ENCODE measurements around the gene VSTM2L.

Gene VSTM2L

GRCh38 chr20:37895166-37895565 lies 7.8 kb upstream of the VSTM2L start:
- no peak overlapping the region for H3K27ac ChIP-seq
- no peaks in the 10 kb centered on the region for H3K36me3 ChIP-seq (ENCODE audit: insufficient read depth)
- H3K79me2 ChIP-seq (ENCODE audit: insufficient read depth, low read depth): no peaks in the 10 kb centered on the region
- no peaks in the 10 kb centered on the region for H3K4me1 ChIP-seq (ENCODE audit: low read depth, poor library complexity, severe bottlenecking)
- no peaks in the 10 kb centered on the region; the same call in 1 of the 2 replicates for H3K27me3 ChIP-seq (ENCODE audit: insufficient read depth, low read depth)
- TF ChIP-seq CTCF (conservative IDR thresholded peaks at IDR 0.05; ENCODE audit: low read depth, low read length): no peak
- H2AFZ ChIP-seq (ENCODE audit: low read depth): no peak overlapping the region
- H3K4me2 ChIP-seq: no peak overlapping the region
- H3K9ac ChIP-seq: no peak overlapping the region
- H4K20me1 ChIP-seq (ENCODE audit: insufficient read depth): no peaks in the 10 kb centered on the region
- H3K4me3 ChIP-seq (IDR thresholded peaks at IDR 0.05; ENCODE audit: insufficient read depth, low read depth, low read length): no peak overlapping the region

- Histone ChIP-seq H3K4me3 (IDR thresholded peaks at IDR 0.05; ENCODE audit: insufficient read depth, low read depth, low read length) (no peak overlapping the region), H4K20me1 (ENCODE audit: insufficient read depth) (no peaks in the 10 kb centered on the region), H3K36me3 (ENCODE audit: insufficient read depth) (no peaks in the 10 kb centered on the region), H3K27ac (no peak overlapping the region), H2AFZ (ENCODE audit: low read depth) (no peak overlapping the region), H3K4me2 (no peak overlapping the region), H3K9ac (no peak overlapping the region), H3K27me3 (ENCODE audit: insufficient read depth, low read depth) (no peaks in the 10 kb centered on the region; the same call in 1 of the 2 replicates), H3K79me2 (ENCODE audit: insufficient read depth, low read depth) (no peaks in the 10 kb centered on the region), H3K4me1 (ENCODE audit: low read depth, poor library complexity, severe bottlenecking) (no peaks in the 10 kb centered on the region)
- TF ChIP-seq CTCF (conservative IDR thresholded peaks at IDR 0.05; ENCODE audit: low read depth, low read length): no peak
Observed at GRCh38 chr20:37896932-37897548, 5.9 kb upstream of the VSTM2L start.

GRCh38 chr20:37898233-37899104 lies 4.5 kb upstream of the VSTM2L start:
- Histone ChIP-seq H3K4me3 (IDR thresholded peaks at IDR 0.05; ENCODE audit: insufficient read depth, low read depth, low read length) (no peak overlapping the region), H3K4me2 (no peak overlapping the region), H3K79me2 (ENCODE audit: insufficient read depth, low read depth) (no peaks in the 10 kb centered on the region), H2AFZ (ENCODE audit: low read depth) (no peak overlapping the region), H3K27ac (no peak overlapping the region), H3K27me3 (ENCODE audit: insufficient read depth, low read depth) (no peaks in the 10 kb centered on the region; the same call in 1 of the 2 replicates), H3K9ac (no peak overlapping the region), H3K36me3 (ENCODE audit: insufficient read depth) (no peaks in the 10 kb centered on the region), H3K4me1 (ENCODE audit: low read depth, poor library complexity, severe bottlenecking) (no peaks in the 10 kb centered on the region), H4K20me1 (ENCODE audit: insufficient read depth) (no peaks in the 10 kb centered on the region)
- TF ChIP-seq CTCF (conservative IDR thresholded peaks at IDR 0.05; ENCODE audit: low read depth, low read length): no peak

GRCh38 chr20:37899105-37900045 lies 3.6 kb upstream of the VSTM2L start:
- H4K20me1 ChIP-seq (ENCODE audit: insufficient read depth): no peaks in the 10 kb centered on the region
- H3K27ac ChIP-seq: no peak overlapping the region
- H3K9ac ChIP-seq: no peak overlapping the region
- no peaks in the 10 kb centered on the region for H3K79me2 ChIP-seq (ENCODE audit: insufficient read depth, low read depth)
- H3K4me3 ChIP-seq (IDR thresholded peaks at IDR 0.05; ENCODE audit: insufficient read depth, low read depth, low read length): no peak overlapping the region
- no peaks in the 10 kb centered on the region for H3K27me3 ChIP-seq (ENCODE audit: insufficient read depth, low read depth)
- H3K4me1 ChIP-seq (ENCODE audit: low read depth, poor library complexity, severe bottlenecking): no peaks in the 10 kb centered on the region
- no peak for TF ChIP-seq CTCF (conservative IDR thresholded peaks at IDR 0.05; ENCODE audit: low read depth, low read length)
- H3K36me3 ChIP-seq (ENCODE audit: insufficient read depth): no peaks in the 10 kb centered on the region
- no peak overlapping the region for H2AFZ ChIP-seq (ENCODE audit: low read depth)
- no peak overlapping the region for H3K4me2 ChIP-seq
